ENCODE results near the gene PTPRM.

Gene PTPRM

DNA sequence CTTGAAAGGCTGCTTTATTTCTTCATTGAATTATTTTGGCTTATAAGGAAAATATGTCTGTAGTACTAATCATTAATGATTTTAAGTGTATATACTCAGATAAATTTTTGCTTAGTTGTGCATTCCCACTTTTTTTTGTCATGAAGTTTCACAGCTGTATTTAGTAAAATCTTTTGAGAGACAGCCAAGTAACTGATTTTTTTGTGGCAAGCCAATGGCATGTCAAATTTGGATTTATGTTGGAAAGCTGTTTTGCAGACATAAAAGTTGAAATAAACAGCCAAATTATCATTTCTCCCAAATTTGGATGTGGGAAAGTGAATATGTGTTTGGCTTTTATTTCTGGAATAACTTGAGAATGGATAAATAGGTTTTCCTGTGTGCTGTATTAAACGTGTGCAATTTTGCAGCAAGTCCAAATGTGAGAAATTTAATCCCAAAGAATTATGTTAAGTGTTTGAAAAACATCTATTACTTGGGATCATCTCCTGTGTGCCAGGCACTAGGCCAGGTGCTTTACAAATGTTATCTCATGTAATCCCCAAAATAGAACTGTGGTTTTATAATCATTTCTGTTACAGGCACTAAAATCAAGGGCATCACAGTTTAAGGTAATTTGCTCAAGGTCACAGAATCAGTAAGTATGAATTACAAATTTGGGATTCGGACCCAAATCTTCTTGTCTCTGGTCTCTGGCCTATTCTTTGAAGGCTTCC is 160.4 kb downstream of the PTPRM start:
- DNase-seq (ENCODE audit: low spot score): no peak

DNA sequence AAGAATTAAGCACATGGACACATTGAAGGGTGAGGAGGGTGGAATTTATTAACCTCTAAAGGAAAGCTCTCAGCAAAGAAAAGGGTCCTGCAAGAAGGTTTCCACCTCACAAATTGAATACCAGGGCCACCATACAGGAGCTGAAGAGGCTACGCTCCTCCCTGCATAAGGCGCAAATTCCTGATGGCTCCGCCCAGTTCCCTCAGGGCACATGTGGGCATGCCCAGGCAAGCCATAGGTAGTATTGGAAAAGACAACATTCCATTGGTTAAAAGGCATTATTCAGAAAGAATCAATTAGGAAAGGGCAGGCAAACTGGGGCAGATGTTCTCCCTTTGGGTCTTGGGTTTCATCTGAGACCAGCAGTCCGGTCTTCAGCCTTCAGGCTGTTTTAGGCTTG is 161.2 kb downstream of the PTPRM start:
- DNase-seq (ENCODE audit: low spot score): no peak

DNA sequence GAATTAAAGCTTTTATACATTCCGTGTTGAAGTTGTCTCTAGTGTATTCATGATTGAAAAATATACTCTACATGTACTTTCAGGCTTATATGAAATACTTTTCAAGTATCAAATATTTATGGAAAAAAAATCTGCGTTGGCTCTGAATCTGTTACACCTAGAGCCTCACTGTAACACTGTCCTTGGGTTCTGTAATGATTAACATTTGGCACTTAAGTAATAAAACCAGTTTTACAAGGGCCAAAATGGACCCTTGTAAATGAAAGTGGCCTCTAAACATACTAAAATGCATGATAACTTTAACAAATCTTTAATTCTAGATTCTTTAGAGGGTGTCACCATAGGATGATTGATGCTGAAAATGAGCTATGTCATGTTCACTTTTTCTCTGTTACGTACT is 162.8 kb downstream of the PTPRM start:
- no peak for DNase-seq (ENCODE audit: low spot score)

DNA sequence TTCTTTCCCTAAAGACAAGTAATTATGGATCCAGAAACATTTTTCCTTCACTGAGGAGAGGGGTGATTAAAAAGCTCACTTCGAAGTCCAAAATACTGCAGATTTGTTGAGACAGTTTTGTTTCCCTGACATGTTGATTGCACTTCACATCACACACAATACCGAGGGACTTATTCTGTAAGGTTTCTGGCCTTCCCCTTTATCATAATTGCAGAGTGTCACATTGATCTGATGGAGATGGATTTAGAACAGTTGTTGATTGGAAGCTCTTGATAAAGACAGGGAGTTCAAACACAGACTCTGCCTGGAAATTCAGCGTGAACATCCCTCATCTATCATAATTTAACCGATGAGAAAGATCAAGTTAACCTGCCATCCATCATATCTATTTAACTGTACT is 163.6 kb downstream of the PTPRM start:
- no peak for DNase-seq (ENCODE audit: low spot score)

DNA sequence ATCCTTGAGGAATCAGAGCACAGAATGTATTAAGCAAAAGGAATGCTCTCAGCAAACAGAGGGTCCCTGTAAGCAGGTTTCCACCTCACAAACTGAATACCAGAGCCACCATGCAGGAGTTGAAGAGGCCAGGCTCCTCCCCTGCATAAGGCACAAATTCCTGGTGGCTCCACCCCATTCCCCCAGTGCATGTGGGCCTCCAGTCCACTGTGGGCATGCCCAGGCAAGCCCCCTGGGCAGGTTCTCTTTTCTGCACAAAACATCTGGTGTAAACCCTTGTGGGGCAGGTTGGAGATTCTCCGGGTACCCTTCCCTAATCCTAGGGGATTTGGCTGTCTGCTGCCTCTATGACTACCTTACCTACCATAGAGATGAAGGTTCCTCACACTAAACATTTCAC is 166.5 kb downstream of the PTPRM start:
- no peak for DNase-seq (ENCODE audit: low spot score)

DNA sequence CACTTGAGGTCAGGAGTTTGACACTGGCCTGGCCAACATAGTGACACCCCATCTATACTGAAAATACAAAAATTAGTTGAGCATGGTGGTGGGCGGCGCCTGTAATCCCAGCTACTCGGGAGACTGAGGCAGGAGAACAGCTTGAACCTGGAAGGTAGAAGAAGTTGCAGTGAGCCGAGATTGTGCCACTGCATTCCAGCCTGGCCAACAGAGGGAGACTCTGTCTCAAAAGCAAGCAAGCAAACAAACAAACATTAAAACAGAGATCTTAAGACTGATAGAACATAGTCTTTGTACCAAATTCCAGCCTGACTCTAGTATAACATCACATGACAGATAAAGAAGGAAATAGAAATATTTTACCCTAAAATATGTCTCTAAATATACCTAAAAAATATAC is 168.1 kb downstream of the PTPRM start:
- DNase-seq (ENCODE audit: low spot score): no peak

DNA sequence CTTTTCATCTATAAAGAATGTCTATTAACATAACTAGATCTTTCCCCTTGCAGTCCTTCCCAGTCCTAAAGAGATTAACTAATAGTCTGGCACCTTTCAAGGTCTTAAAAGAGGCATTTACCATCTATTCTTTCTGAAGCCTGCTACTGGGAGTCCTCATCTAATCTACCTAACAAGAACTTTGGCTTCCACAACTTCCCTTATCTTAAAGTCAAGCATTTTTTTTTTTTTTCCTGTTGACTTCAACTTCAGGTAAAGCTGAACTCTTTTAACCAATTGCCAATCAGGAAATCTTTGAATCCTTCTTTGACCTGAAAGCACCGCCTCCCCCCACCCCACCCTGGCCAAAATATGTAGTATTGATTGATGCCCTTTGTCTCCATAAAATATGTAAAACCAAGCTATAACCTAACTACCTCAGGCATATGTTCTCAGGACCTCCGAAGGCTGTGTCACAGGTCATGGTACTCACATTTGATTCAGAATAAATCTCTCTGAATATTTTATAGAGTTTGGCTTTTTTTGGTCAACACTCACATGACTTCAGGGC is 168.6 kb downstream of the PTPRM start:
- no peak for DNase-seq (ENCODE audit: low spot score)

DNA sequence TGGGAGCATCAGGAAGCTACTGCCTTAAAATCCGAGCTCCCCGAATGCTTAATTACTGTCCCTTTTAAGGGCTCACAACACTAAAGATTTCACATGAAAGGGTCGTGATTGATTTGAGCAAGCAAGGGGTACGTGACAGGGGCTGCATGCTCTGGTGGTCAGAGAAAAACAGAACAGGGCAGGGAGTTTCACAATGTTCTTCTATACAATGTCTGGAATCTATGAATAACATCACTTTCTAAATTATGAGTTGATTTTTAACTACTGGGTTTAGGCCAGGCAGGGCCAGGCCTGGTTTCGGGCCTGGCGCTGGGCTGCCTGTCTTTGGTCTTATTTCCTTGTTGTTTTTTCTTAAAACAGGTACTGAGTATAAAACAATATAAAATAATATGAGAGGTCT is 169.4 kb downstream of the PTPRM start:
- DNase-seq (ENCODE audit: low spot score): peak; percentile 63

DNA sequence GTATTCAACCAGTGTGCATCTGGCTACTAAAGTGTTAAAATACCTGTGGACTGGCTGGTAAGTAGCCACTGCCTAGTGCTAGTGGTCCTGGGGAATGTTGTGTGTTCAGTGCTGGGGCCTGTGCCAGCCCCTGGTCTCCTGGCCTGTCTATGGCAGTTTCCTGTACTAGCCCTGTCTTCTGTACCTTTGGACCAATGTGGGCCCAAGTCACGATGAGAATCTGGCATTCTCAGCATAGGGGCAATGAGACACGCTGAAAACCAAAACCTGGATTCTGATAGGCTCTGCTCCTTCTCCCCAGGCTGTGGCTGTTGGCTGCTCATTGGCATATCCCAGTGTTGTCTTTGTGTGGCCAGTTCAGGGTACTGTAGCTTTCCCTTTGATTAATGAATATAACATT is 170.4 kb downstream of the PTPRM start:
- peak; percentile 39 for DNase-seq (ENCODE audit: low spot score)

DNA sequence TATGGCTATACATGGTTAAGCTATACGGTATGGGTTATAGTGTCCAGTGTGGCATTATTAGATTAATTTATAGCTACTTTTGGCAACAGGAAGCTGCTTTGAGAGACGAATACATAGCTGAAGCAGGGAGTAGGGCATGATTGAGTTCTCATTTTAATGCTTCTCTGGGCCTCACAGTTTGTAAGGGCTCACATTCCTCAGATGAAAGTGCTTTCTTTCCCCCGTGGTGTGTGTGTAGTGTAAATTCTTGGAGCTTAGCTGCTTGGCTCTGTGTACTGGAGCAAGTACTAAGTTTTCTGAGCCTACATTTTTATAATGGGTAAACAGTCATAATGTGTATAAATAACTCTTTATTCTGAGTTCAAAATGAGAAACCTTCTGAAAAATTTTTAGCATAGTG is 173.7 kb downstream of the PTPRM start:
- no peak for DNase-seq (ENCODE audit: low spot score)

DNA sequence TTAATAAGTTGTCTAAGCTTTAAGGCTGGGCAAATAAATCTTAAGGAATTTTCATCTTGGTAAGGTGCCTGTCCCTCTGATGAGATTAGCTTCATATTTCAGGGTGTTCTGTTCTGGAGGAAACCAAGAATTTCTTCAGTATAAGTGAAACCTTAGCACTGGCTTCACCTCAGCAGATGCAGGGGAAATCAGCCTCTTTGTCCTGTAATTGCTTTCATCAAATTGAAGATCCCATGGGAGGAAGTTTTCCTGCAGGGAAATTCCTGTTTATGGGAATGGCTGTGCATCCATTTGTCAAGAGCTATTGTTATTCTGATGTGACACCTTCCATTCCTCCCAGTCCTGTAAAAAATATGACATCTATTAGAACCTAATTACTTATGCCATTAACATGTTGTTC is 174.5 kb downstream of the PTPRM start:
- DNase-seq (ENCODE audit: low spot score): no peak

DNA sequence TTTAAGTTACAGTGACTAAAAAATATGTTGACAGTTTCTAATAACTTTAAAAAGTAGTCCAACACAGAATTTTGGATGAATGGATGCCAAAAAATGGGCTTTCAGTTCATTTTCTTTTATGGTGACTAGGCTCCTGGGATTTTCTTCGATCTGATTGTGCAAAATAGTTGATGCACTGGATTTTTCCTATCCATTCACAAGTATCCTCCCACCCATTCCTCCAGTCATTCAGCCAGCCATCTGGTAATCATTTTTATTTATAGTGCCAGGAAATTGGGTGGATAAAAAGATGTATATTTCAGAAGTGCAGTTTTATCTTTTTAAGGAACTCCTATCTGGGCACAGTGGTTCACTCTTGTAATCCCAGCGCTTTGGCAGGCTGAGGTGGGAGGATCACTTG is 175.1 kb downstream of the PTPRM start:
- no peak for DNase-seq (ENCODE audit: low spot score)

DNA sequence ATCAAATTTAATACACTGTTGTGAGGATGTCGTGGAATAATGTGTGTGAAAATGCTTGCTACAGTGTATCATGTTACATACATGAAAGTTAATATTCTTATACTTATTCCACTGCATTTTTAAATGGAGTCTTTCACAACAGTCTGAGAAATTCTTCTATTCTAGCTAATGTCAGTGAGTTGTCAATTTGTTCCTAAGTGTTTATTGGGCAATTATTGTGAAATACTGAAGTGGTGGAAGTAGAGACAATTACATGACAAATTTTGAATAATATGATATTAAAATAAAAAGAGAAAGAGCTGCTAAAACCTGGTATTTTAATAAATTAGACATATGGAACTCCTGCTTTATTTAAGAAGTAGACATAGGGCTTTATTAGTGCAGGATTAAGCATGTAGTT is 176.1 kb downstream of the PTPRM start:
- no peak for DNase-seq (ENCODE audit: low spot score)

DNA sequence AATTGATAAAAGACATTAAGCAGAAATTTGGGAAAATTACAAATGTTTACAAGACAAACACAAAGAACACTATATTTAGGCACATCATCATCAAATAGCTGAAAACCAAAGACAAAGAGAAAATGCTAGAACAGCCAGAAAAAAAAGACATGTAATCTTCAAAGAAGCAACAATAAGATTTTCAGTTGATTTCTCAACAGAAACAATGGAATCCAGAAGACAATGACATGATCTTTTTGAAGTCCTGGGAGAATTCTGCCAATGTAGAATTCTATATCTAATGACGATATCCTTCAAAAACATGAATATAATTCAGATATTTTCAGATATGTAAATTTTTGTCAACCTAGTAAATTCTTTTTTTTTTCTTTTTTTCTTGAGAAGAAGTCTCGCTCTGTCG is 179.0 kb downstream of the PTPRM start:
- DNase-seq (ENCODE audit: low spot score): no peak

DNA sequence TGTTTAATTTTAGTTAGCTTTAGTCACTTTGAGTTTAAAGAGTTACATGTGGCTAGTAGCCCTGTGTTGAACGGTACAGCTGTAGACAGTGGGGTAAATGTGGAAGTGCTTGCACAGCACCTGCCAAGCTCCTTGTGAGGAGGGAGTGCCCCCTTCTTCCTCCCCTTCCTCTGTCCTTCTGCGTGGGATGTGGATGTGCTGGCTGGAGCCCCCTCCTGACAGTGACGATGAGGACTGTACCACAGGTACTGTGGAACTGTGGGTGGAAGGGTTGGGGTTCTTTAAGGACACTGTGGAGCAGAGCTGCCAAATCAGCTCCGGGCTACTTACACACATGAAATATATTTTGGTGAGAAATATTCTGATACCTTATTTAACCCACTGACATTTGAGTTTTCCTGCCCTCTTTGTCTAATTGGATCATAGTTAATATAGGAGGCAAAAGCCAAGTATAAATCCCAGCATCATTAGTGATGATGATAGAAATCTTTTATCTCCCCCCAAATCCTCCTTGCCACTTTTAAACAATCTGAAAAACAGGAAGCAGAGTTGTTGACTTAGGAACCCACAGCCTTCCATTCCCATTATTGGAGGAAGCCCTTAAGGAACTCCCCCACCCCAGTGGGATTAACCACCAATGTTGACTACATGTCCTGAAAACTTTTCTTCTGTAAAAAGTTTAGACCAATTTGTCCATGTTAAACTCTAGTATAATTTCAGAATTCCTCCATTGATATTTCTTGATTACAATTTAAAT is 181.3 kb downstream of the PTPRM start:
- DNase-seq (ENCODE audit: low spot score): no peak

DNA sequence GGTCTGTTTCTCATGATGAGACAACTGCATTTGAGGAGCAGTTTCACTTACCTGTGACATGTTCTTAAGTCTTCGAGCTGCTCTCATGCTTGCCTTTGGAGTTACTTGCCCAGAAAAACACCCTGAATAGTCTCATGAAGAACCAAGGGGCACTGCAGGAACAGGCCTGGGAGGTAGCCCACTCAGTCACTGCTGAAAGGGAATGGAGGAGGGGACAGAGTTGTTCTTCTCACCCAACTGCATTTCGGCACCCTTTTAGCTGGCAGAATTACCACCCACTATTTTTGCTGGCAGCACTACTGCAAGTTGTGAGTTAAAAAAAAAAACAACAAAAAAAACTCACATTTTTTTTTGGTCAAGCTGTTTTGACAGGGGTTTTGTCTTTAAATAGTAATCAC is 181.9 kb downstream of the PTPRM start:
- no peak for DNase-seq (ENCODE audit: low spot score)

DNA sequence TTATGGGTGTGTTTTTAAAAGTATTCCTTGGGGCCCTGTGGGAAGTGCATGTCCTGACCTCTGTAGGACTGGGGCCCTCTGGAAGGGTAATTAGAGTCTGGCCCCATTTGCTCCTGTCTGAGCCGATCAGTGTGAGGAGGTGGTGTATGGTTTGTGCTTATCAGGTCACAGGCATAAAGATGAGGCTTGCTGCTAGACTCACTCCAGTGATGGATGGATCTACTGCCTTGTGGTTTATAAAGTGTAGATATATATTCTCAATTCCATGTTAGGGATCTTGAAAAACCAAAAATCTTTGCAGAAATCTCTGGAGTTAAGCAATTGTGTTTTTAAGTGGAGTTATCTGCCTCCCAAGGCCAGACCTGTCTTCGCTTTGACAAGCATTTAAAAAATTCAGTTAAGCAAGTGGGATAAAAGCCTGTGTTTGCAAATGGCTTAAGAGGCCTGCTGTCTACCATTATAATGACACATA is 182.4 kb downstream of the PTPRM start:
- DNase-seq (ENCODE audit: low spot score): no peak

DNA sequence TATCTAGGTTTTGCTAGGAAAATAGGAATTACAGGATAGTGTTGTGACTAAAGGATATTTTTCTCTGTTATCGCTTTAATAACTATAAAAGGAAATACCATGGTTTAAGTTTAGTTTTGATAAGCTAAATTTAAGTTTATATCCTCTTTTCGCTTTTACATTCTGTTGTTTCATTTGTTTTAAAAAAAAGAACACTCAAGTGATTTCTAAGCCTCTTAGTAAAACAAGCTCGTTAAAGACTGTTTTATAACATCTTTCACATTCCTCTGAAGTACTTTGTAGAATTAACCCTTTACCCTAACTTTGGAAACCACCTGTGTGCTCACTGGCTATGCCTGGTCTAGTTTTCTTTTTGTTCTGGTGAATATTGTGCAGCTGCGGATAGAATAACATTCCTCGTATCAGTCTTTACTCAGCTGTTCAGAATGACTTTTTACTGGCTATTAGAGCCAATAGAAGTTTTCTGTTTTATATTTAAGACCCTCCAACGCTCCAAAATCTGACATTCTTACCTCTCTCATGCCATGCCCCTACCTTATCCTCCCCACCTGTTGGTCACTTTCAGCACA is 183.1 kb downstream of the PTPRM start:
- no peak for DNase-seq (ENCODE audit: low spot score)

DNA sequence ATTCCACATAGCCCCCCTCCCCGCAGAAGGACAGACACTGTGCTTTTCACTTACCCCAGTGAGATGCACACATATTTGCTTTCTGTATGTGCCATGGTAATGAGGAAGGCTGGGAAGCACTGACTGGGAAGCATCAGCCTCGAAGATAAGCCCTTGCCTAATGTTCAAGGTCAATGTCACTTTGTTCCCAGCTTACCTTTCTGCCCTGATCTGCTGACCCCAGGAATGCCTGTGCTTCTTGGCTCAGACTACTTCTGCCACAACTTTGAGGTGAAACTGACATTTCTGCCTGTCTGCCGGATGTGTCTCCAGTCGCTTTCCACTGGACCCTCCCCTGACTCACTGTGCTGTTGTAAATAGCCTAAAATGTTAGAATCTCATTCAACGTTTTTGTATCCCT is 183.8 kb downstream of the PTPRM start:
- DNase-seq (ENCODE audit: low spot score): no peak

DNA sequence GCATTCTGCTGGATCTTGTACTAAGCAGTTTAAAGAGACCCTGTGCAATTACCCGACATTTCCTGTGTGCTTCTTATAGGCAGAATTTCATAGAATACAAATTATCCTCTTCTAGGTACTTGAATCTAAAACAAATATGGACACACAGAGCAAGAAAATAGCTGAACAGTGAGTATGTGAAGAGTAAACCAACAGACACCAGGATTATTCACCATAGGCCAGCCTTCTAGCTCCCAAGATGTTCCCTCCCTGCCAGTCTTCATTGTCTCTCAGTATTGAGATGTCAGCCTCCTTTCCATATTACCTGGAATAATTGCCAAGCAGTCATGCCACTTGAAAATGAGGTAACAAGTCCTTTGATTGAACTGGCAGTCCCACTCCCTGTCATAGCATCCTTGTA is 187.1 kb downstream of the PTPRM start:
- peak; percentile 37 for DNase-seq (ENCODE audit: low spot score)

DNA sequence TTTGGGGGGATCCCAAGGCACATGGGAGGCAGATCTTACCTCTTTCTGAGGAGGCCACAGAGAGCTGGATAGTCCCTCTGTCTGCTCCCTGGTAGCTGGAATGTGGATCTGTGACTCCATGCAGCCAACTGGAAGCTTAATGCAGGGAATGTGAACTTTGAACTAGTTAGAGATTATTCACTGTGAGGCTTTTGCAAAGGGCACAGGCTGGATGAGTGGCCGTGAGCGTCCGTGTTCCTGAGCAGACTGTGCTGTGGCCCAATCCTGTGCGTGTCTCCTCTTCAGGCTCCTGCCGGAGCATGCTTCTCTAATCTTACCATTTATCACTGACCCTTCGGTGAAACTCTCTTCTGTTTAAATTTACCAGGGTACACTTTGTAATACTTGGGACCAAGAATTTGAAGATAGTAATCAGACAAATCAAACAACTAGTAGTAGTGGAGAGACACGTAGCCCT is 187.6 kb downstream of the PTPRM start:
- DNase-seq (ENCODE audit: low spot score): peak; percentile 80

DNA sequence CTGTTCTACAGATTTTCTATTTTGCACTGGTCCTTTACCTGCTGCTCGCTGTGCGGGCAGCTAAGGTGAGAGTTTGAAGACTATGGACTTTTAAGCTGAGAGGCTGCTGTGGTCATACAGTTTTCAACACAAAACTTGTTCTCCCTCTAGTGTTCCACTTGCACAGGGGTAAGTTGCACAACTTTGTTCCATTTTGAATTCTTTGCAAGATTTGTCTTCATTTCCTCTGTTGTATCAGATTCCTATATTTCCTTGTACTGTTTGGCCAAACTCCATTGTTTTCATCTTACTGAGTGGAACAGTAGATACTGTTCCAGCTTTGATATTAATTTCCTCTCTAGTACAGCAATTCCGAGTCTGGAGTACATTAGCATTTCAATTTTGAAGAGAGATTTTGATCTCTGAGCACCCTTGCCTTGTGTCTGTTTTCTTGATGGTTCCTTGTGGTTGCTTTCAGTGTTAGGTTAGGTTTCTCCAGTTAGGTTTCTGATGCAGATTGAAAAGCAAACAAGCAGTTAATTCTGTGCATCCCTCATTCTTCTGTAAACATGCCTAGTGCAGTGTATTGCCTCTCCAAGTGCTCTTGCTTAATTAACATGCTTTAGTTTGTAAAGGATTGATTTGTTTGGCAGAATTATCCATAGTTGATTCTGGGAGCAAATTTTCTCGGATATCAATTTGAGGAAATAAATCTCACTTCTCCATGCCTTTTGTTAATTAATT is 188.8 kb downstream of the PTPRM start:
- DNase-seq (ENCODE audit: low spot score): no peak

All from kidney tubule cell (primary cell).